Ramos (cell line): ENCODE data around the gene PASK.

Experiments
- in situ Hi-C: fragments of 300-500 bp; cut with MboI; formaldehyde crosslinking; loops from one replicate; pipeline ENCODE4 v1.14.3; 2022; ENCODE audit warnings: low sequenced_read_pairs; ENCODE audit not compliant: unreplicated experiment

The PASK gene

GRCh38 chr2:241182126-241182525, 32.9 kb upstream of the PASK start:
- in situ Hi-C loops = no loop called here

GRCh38 chr2:241180495-241180894, 31.2 kb upstream of the PASK start:
- in situ Hi-C loops = no loop called here

- in situ Hi-C loops = no loop called here
Observed at GRCh38 chr2:241179899-241180298, 30.6 kb upstream of the PASK start.

- in situ Hi-C loops = no loop called here
Observed at GRCh38 chr2:241178961-241179360, 29.7 kb upstream of the PASK start.

GRCh38 chr2:241177526-241178334, 28.5 kb upstream of the PASK start:
- in situ Hi-C loops = no loop called here

- in situ Hi-C loops = no loop called here
Observed at GRCh38 chr2:241173557-241173956, 24.3 kb upstream of the PASK start.

- in situ Hi-C loops = no loop called here
Observed at GRCh38 chr2:241168366-241168765, 19.1 kb upstream of the PASK start.

- in situ Hi-C loops = no loop called here
Observed at GRCh38 chr2:241163601-241164118, 14.4 kb upstream of the PASK start.

- in situ Hi-C loops = no loop called here
Observed at GRCh38 chr2:241161646-241162281, 12.5 kb upstream of the PASK start.

GRCh38 chr2:241160318-241160717, 11.0 kb upstream of the PASK start:
- in situ Hi-C loops = no loop called here

- in situ Hi-C loops = no loop called here
Observed at GRCh38 chr2:241159116-241159515, 9.8 kb upstream of the PASK start.

GRCh38 chr2:241158546-241158900, 9.3 kb upstream of the PASK start:
- in situ Hi-C loops = no loop called here

- in situ Hi-C loops = no loop called here
Observed at GRCh38 chr2:241157841-241158545, 8.7 kb upstream of the PASK start.

GRCh38 chr2:241156971-241157441, 7.7 kb upstream of the PASK start:
- in situ Hi-C loops = no loop called here

- in situ Hi-C loops = no loop called here
Observed at GRCh38 chr2:241155936-241156335, 6.7 kb upstream of the PASK start.

- in situ Hi-C loops = no loop called here
Observed at GRCh38 chr2:241154915-241155314, 5.6 kb upstream of the PASK start.

- in situ Hi-C loops = no loop called here
Observed at GRCh38 chr2:241153616-241154015, 4.3 kb upstream of the PASK start.

GRCh38 chr2:241151934-241152660, 2.8 kb upstream of the PASK start:
- in situ Hi-C loops = no loop called here

GRCh38 chr2:241150660-241151530, 1.6 kb upstream of the PASK start:
- in situ Hi-C loops = no loop called here
